Astrocyte (in vitro differentiated cells and primary cell): ENCODE data around the gene BLTP3A. TPM values are rescaled to one million over a fixed set of nuclear protein-coding genes. Genes with fewer than 3 reads are reported as not detected.

Experiments used
- DNase-seq: peaks from one replicate; pipeline ENCODE4 v3.0.0-alpha.2; 2010; ENCODE audit warnings: low read depth
- FAIRE-seq: peaks from 2 replicates; lab custom pipeline; 2011; peaks lifted over from hg19 to GRCh38; lab: Jason Lieb, UNC
- H2AFZ ChIP-seq: 2 replicates; pipeline ENCODE4 v1.6.0; 2012; ENCODE audit warnings: low read depth, low read length, inconsistent platforms
- H3K27ac ChIP-seq: 2 replicates; pipeline ENCODE4 v1.5.1; 2011; ENCODE audit warnings: low read depth, low read length, inconsistent platforms
- H3K27me3 ChIP-seq: 2 replicates; pipeline ENCODE4 v1.6.0; 2011; ENCODE audit warnings: low read length, inconsistent platforms; ENCODE audit not compliant: insufficient read depth
- H3K36me3 ChIP-seq: 2 replicates; pipeline ENCODE4 v1.5.1; 2011; ENCODE audit warnings: low read length, inconsistent platforms; ENCODE audit not compliant: insufficient read depth
- H3K4me1 ChIP-seq: 2 replicates; pipeline ENCODE4 v1.5.1; 2011; ENCODE audit warnings: low read length, inconsistent platforms; ENCODE audit not compliant: insufficient read depth
- H3K4me2 ChIP-seq: 2 replicates; pipeline ENCODE4 v1.6.0; 2012; ENCODE audit warnings: low read length, inconsistent platforms
- H3K4me3 ChIP-seq: 2 replicates; pipeline ENCODE4 v1.5.1; 2011; ENCODE audit warnings: low read depth, mild to moderate bottlenecking, low read length, inconsistent platforms; ENCODE audit not compliant: insufficient read depth
- H3K79me2 ChIP-seq: 2 replicates; pipeline ENCODE4 v1.6.0; 2012; ENCODE audit warnings: mild to moderate bottlenecking, low read length, inconsistent platforms; ENCODE audit not compliant: insufficient read depth
- H3K9ac ChIP-seq: 2 replicates; pipeline ENCODE4 v1.6.0; 2012; ENCODE audit warnings: mild to moderate bottlenecking, low read length, inconsistent platforms
- H3K9me3 ChIP-seq: 2 replicates; pipeline ENCODE4 v1.5.1; 2012; ENCODE audit warnings: low read depth, mild to moderate bottlenecking, low read length, inconsistent platforms; ENCODE audit not compliant: insufficient read depth
- H4K20me1 ChIP-seq: 2 replicates; pipeline ENCODE4 v1.6.0; 2012; ENCODE audit warnings: low read length, inconsistent platforms; ENCODE audit not compliant: insufficient read depth
- H3K27ac Mint-ChIP-seq: one replicate; pipeline ENCODE4 v1.8.0; 2021; ENCODE audit warnings: mild to moderate bottlenecking, mixed read lengths; ENCODE audit not compliant: unreplicated experiment
- H3K27me3 Mint-ChIP-seq: one replicate; pipeline ENCODE4 v1.8.0; 2021; ENCODE audit warnings: low read depth, mixed read lengths; ENCODE audit not compliant: unreplicated experiment
- H3K36me3 Mint-ChIP-seq: one replicate; pipeline ENCODE4 v1.8.0; 2021; ENCODE audit warnings: low read depth, mixed read lengths; ENCODE audit not compliant: unreplicated experiment
- H3K4me1 Mint-ChIP-seq: one replicate; pipeline ENCODE4 v1.8.0; 2021; ENCODE audit warnings: low read depth, mixed read lengths; ENCODE audit not compliant: unreplicated experiment
- H3K4me3 Mint-ChIP-seq: one replicate; pipeline ENCODE4 v1.8.0; 2021; ENCODE audit warnings: mild to moderate bottlenecking, moderate library complexity, mixed read lengths; ENCODE audit not compliant: unreplicated experiment
- H3K9me3 Mint-ChIP-seq: one replicate; pipeline ENCODE4 v1.8.0; 2021; ENCODE audit warnings: mild to moderate bottlenecking, mixed read lengths; ENCODE audit not compliant: unreplicated experiment
- EZH2 ChIP-seq: IDR thresholded peaks from 2 replicates; pipeline ENCODE4 v1.6.1; 2012; ENCODE audit warnings: mild to moderate bottlenecking, low read length, inconsistent platforms; ENCODE audit not compliant: insufficient read depth
- total RNA-seq: library from RNA; stranded (reverse); gene quantifications from 2 replicates; pipeline ENCODE4 v1.2.1, GENCODE V29; 2021
- TF ChIP-seq, protein P1 (sequence below): IDR thresholded peaks from 2 replicates; pipeline ENCODE4 v1.5.1; 2011; ENCODE audit warnings: low read depth, mild to moderate bottlenecking, inconsistent platforms, low read length, moderate library complexity; ENCODE audit not compliant: insufficient read depth

The BLTP3A gene
- total RNA-seq, 1 donor from 2014 or later = 25.1 TPM

- Mint-ChIP-seq H3K9me3 (no peaks in the 10 kb centered on the region), H3K36me3 (peaks cover 7% of the 10 kb centered on the region), H3K27me3 (no peaks in the 10 kb centered on the region), H3K4me3 (no peak overlapping the region), H3K4me1 (peaks cover 31% of the 10 kb centered on the region), H3K27ac (no peak overlapping the region)
- Histone ChIP-seq H3K4me3 (no peak overlapping the region), H3K9ac (no peak overlapping the region), H3K4me2 (no peak overlapping the region), H4K20me1 (no peaks in the 10 kb centered on the region), H3K27ac (no peak overlapping the region), H3K36me3 (no peaks in the 10 kb centered on the region), H3K4me1 (no peaks in the 10 kb centered on the region), H3K9me3 (no peaks in the 10 kb centered on the region), H2AFZ (no peak overlapping the region), H3K27me3 (no peaks in the 10 kb centered on the region), H3K79me2 (no peaks in the 10 kb centered on the region)
- TF ChIP-seq, protein P1, sequence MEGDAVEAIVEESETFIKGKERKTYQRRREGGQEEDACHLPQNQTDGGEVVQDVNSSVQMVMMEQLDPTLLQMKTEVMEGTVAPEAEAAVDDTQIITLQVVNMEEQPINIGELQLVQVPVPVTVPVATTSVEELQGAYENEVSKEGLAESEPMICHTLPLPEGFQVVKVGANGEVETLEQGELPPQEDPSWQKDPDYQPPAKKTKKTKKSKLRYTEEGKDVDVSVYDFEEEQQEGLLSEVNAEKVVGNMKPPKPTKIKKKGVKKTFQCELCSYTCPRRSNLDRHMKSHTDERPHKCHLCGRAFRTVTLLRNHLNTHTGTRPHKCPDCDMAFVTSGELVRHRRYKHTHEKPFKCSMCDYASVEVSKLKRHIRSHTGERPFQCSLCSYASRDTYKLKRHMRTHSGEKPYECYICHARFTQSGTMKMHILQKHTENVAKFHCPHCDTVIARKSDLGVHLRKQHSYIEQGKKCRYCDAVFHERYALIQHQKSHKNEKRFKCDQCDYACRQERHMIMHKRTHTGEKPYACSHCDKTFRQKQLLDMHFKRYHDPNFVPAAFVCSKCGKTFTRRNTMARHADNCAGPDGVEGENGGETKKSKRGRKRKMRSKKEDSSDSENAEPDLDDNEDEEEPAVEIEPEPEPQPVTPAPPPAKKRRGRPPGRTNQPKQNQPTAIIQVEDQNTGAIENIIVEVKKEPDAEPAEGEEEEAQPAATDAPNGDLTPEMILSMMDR = no peak
- no peak for TF ChIP-seq EZH2
- FAIRE-seq (no peak), DNase-seq (no peak)
Observed at GRCh38 chr6:34819571-34820480, 27.9 kb downstream of the BLTP3A start.

DNA sequence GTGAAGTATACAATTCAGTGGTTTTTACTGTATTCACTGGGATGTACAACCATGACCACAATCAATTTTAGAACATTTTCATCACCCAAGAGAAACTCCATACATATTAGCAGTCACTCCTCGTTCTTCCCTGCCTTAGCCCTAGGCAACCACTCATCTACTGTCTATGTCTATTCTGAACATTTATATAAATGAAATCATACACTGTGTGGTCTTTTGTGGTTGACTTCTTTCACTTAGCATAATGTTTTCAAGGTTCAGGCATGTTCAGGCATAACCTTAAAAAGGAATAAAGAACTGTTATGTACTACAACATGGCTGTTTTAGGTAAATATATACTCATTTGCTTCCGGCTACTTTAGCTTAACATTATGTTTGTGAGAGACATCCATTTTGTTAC is 37.3 kb downstream of the BLTP3A start:
- H3K9me3 Mint-ChIP-seq = no peaks in the 10 kb centered on the region
- H3K27ac Mint-ChIP-seq = no peak overlapping the region
- no peak for FAIRE-seq

More for the DNA sequence above, 37.3 kb downstream of the BLTP3A start:
- no peaks in the 10 kb centered on the region for H3K27me3 ChIP-seq
- no peaks in the 10 kb centered on the region for H3K9me3 ChIP-seq
- H3K4me2 ChIP-seq = no peak overlapping the region
- H3K79me2 ChIP-seq = no peaks in the 10 kb centered on the region
- H3K36me3 ChIP-seq = no peaks in the 10 kb centered on the region
- Mint-ChIP-seq H3K4me3 (no peak overlapping the region), H3K27me3 (no peaks in the 10 kb centered on the region), H3K36me3 (peaks cover 8% of the 10 kb centered on the region), H3K4me1 (no peaks in the 10 kb centered on the region)
- no peak overlapping the region for H3K9ac ChIP-seq
- no peak for DNase-seq
- no peak overlapping the region for H3K27ac ChIP-seq
- H2AFZ ChIP-seq = no peak overlapping the region
- TF ChIP-seq, protein P1 = no peak
- no peak for TF ChIP-seq EZH2
- H3K4me1 ChIP-seq = no peaks in the 10 kb centered on the region
- no peak overlapping the region for H3K4me3 ChIP-seq
- H4K20me1 ChIP-seq = no peaks in the 10 kb centered on the region
